Fibroblast of lung (primary cell): Measurements from ENCODE around the gene CTNNBIP1.

Source experiments
- CTCF ChIP-seq, 2 donors: IDR thresholded peaks in 1 of 2; conservative IDR thresholded peaks in 1 of 2; 1 replicate in 1 of 2; 2 replicates in 1 of 2; pipeline ENCODE4 v1.5.1; 2011 to 2012; ENCODE audit warnings: low read length in 2 of 2, control low read depth in 1 of 2, inconsistent platforms in 1 of 2, low read depth in 1 of 2, mild to moderate bottlenecking in 1 of 2
- EZH2 ChIP-seq: IDR thresholded peaks from 2 replicates; pipeline ENCODE4 v1.5.1; 2012; ENCODE audit warnings: low read length, control low read depth, mild to moderate bottlenecking; ENCODE audit errors: missing control alignments

DNA sequence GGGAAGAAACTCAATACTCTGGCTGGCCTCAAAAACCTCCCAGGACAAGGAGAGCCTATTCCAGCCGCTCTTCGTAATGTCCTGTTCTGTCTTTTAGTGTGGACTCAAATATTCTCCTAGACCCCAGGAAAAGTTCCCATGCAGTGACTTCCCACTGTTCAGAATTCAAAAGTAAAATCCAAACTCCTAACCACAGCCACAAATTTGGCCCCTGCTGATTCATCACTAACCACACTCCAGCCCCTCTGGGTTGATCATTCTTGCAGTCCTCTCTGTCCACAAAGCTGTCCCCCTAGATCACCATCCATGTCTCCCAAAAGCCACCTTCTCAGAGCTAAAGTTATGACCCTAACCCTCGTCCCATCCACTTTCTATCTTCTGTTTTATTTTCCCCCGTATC lies 5.1 kb downstream of the CTNNBIP1 start:
- TF ChIP-seq CTCF (conservative IDR thresholded peaks at IDR 0.05 in 1 of 2, IDR thresholded peaks at IDR 0.05 in 1 of 2; ENCODE audit: low read depth in 1 of 2, low read length in 2 of 2), result no peak
- no peak for TF ChIP-seq EZH2
